Measurements from ENCODE around the gene SYTL5.

GRCh38 chrX:38108364-38108763 is 102.0 kb downstream of the SYTL5 start:
- no peak for TF ChIP-seq POLR2A (IDR thresholded peaks at IDR 0.05; ENCODE audit: low read depth, low read length)
- TF ChIP-seq CTCF (conservative IDR thresholded peaks at IDR 0.05; ENCODE audit: low read depth, low read length), result no peak
- no peak for TF ChIP-seq NFE2L2 (IDR thresholded peaks at IDR 0.05; ENCODE audit: low read depth, low read length)
- TF ChIP-seq RFX5 (IDR thresholded peaks at IDR 0.05; ENCODE audit: low read depth, low read length), result no peak
- TF ChIP-seq RCOR1 (IDR thresholded peaks at IDR 0.05; ENCODE audit: insufficient replicate concordance, low read length), result no peak
- TF ChIP-seq, protein P1, sequence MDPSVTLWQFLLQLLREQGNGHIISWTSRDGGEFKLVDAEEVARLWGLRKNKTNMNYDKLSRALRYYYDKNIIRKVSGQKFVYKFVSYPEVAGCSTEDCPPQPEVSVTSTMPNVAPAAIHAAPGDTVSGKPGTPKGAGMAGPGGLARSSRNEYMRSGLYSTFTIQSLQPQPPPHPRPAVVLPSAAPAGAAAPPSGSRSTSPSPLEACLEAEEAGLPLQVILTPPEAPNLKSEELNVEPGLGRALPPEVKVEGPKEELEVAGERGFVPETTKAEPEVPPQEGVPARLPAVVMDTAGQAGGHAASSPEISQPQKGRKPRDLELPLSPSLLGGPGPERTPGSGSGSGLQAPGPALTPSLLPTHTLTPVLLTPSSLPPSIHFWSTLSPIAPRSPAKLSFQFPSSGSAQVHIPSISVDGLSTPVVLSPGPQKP (IDR thresholded peaks at IDR 0.05; ENCODE audit: borderline replicate concordance, low read depth, low read length), result no peak
- TF ChIP-seq RAD21 (IDR thresholded peaks at IDR 0.05; ENCODE audit: low read length), result no peak
- TF ChIP-seq MAZ (IDR thresholded peaks at IDR 0.05; ENCODE audit: borderline replicate concordance, low read depth, low read length), result no peak
- peak; percentile 35; the same call in 1 of the 2 replicates for TF ChIP-seq CEBPB (IDR thresholded peaks at IDR 0.05; ENCODE audit: low read depth, low read length)
- no peak for TF ChIP-seq MXI1 (IDR thresholded peaks at IDR 0.05; ENCODE audit: borderline replicate concordance, low read depth, low read length)

Data from IMR-90 (cell line).